GM19239 (cell line): Measurements from ENCODE around the gene MSL3B.
"Not testable (repeated sequence)": the region's sequence is repeated elsewhere in the genome, so short reads cannot be mapped to it uniquely, and the experiment has no call there.

Experiments
- DNase-seq: peaks from one replicate; pipeline ENCODE4 v3.0.0; 2011; ENCODE audit warnings: low spot score; ENCODE audit not compliant: insufficient read length
- FAIRE-seq: peaks from 2 replicates; lab custom pipeline; 2011; peaks lifted over from hg19 to GRCh38; lab: Jason Lieb, UNC

The MSL3B gene

GRCh38 chr2:233867993-233868532 is at the start of gene MSL3B:
Gene MSL3B, minus strand, starts transcription at chr2:233868386.
- DNase-seq (peak; percentile 61), FAIRE-seq (peak; percentile 88)

GRCh38 chr2:233917116-233917515 is 48.9 kb upstream of the MSL3B start, which contains the start of gene TRPM8:
Gene TRPM8, plus strand, starts transcription at chr2:233917373. Its CDS starts 9,165 bp downstream, at chr2:233926538.
- no peak for FAIRE-seq

GRCh38 chr2:233915128-233915527 is 46.9 kb upstream of the MSL3B start:
- peak; percentile 14 for FAIRE-seq
- no peak for DNase-seq

More at GRCh38 chr2:233917116-233917515, 48.9 kb upstream of the MSL3B start, which contains the start of gene TRPM8:
- DNase-seq, result no peak

DNA sequence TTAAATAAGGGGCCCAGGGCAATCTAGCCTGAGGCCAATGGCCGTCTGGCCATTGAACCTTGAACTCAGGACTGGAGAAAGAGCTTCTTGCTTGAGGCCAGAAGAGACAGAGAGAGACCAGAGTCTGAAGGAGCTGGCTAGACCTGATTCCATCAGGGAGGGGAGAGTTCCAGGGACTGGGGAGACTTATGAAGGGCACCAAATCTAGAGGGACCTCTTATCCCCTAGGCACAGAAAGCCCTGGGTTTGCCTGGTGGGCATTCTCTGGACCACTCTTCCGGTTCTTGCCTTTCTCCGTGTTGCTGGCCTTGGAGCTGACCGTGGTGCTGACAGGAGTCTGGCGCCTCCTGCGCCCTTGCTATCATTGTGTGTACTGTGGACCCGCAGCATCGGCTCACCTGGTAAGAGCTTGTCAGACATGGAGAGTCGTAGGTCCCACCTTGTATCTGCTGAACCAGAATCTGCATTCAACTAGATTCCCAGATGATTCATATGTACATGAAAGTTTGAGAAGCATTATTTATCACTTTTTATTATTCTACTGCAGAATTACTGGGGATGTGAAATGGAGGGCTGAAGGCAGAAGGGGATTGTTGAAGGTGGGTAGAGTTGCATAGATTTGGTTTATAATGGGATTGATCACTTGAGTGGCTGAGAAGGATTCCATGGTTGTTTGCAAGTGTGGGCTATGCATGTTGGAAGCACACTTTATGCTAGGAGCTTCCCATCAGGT is 44.7 kb upstream of the MSL3B start:
- DNase-seq, result no peak
- FAIRE-seq, result no peak

DNA sequence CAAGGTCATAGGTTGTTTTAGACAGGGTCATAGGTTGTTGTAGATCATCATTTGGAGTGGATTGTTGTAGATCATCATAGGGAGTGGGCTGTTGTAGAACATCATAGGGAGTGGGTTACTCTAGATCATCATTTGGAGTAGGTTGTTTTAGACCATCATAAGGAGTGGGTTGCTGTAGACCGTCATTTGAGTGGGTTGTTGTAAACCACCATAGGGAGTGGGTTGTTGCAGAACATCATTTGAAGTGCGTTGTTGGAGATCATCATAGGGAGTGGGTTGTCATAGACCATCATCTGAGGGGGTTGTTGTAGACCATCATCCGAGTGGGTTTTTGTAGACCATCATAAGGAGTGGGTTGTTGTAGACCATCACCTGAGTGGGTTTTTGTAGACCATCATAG is 39.4 kb upstream of the MSL3B start:
- no peak for FAIRE-seq

GRCh38 chr2:233905945-233906344 is 37.8 kb upstream of the MSL3B start:
- DNase-seq, result no peak
- no peak for FAIRE-seq

More for the DNA sequence above, 39.4 kb upstream of the MSL3B start:
- DNase-seq, result no peak

GRCh38 chr2:233901884-233902283 is 33.7 kb upstream of the MSL3B start:
- DNase-seq (no peak), FAIRE-seq (no peak)

- no peak for DNase-seq
- FAIRE-seq, result no peak
These were observed 33.2 kb upstream of the MSL3B start for GRCh38 chr2:233901367-233901766.

DNA sequence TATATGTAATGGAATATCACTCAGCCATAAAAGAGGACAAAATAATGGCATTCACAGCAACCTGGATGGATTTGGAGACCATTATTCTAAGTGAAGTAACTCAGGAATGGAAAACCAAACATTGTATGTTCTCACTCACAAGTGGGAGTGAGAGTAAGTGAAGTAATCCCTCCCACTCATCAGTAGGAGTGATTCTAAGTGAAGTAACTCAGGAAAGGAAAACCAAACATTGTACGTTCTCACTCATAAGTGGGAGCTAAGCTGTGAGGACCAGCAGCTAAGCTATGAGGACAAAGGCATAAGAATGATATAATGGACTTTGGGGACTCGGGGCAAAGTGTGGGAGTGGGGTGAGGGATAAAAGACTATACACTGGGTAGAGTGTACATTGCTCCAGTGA is 28.1 kb upstream of the MSL3B start:
- not testable (repeated sequence) for FAIRE-seq, DNase-seq

DNA sequence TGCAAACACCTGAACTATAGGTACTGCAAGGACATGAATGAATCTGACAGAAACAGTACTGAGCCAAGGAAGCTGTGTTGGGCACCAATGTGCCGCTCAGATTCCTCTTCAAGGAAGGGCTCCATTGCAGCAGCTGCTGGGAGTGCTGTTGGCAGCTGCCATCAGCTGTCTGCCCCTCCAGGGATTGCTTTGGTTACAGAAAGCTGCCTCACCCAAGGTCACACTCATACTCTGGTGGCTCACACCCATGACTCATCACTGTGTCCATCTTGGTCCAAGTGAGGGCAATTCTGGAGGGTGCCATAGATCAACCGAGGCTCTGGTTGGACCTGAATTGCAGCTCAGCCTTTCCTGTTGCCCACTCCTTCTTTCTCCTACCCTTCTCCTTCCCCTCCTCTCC is 24.6 kb upstream of the MSL3B start:
- DNase-seq (no peak), FAIRE-seq (no peak)

- DNase-seq (no peak), FAIRE-seq (no peak)
These were observed 14.2 kb upstream of the MSL3B start for GRCh38 chr2:233882353-233882752.

- peak; percentile 66 for FAIRE-seq
- not testable (repeated sequence) for DNase-seq
These were observed 3.9 kb upstream of the MSL3B start for GRCh38 chr2:233872125-233872524.

- no peak for FAIRE-seq
- no peak for DNase-seq
These were observed 3.2 kb upstream of the MSL3B start for GRCh38 chr2:233871432-233871831.

- no peak for FAIRE-seq
- no peak for DNase-seq
These were observed 1.7 kb downstream of the MSL3B start for GRCh38 chr2:233866479-233866878.

GRCh38 chr2:233865838-233866237 is 2.3 kb downstream of the MSL3B start:
- FAIRE-seq, result no peak
- DNase-seq, result no peak

- DNase-seq, result no peak
- no peak for FAIRE-seq
These were observed 5.9 kb downstream of the MSL3B start for GRCh38 chr2:233862261-233862768.

DNA sequence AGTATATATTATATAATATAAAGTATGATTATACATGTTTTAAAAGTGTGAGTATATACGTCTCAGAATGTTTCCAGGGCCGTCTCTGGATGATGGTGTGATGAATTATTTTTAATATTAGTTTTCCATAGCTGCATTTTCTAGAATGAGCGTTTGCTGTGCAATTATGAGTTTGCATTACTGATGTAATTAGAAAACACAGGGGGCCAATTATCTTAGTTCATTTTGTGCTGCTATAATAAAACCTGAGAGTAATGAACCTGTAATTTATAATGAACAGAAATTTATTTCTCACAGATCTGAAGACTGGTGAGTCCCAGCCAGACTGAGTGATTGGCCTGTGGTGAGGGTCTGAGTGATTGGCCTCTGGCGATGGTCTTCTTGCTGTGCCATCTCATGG is 9.9 kb downstream of the MSL3B start:
- FAIRE-seq (no peak), DNase-seq (no peak)

DNA sequence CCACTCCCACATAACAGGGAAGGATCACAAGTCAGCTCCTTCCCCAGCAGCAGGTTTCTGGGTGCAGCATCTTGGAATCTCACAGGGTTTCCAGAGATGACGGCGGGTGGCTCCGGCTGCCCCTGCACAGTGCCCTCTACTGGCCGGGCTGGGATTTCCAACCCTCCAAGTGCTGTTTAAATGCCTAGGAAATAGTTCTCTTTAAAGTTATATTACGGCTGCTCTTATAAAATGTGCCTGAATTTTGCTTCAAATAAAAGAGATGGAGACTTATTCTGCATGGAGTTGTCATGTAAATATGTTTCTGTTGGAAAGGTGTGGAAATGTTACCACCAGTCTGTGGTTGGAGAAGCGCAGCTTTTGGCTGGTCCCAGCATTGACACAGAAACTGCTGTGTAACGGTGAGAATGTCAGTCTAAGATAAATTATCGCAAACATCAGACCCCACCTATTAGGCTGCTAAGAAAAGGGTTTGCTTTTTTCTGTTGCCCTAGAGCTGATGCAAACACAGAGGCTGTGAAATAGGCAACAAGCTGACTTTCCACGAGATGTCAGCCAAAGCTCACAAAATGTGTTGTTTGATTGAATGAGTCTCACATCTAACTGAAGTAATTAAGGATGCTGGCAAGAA is 10.6 kb downstream of the MSL3B start:
- FAIRE-seq, result no peak
- DNase-seq, result no peak

- DNase-seq (no peak), FAIRE-seq (no peak)
These were observed 12.0 kb downstream of the MSL3B start for GRCh38 chr2:233856184-233856583.

DNA sequence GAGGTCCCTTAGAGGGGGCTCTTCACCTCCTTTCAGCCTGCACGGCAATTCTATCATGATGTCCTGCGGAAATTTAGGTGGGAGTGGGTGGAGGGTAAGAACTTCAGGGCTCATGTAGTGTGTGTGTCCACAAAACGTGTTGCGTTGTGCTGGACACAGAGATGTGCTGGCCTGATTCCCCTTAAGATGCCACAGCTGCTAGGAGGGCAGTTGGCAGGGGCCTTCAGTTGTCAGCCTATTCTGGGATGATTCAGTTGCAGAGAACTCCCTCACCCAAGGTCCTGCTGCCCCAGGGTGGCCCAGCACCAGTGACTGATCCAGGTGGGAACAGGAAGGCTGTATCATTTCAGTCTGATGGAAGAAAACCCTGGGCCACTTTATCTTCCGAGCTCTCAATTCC is 12.8 kb downstream of the MSL3B start:
- no peak for FAIRE-seq
- no peak for DNase-seq
